Effector CD8-positive, alpha-beta T cell (primary cell): Measurements from ENCODE around the gene DYNLL1.
A peak's percentile ranks its signal among the peaks of the same experiment; 100 is the strongest.
"Not testable (repeated sequence)": the region's sequence is repeated elsewhere in the genome, so short reads cannot be mapped to it uniquely, and the experiment has no call there.

Source experiments
- DNase-seq: peaks from one replicate; lab custom pipeline; 2025; lab: John Stamatoyannopoulos, UW

Gene DYNLL1

GRCh38 chr12:120474616-120474960 lies 21.3 kb upstream of the DYNLL1 start:
- no peak for DNase-seq

GRCh38 chr12:120475643-120476042 lies 20.3 kb upstream of the DYNLL1 start:
- DNase-seq, result no peak

GRCh38 chr12:120479458-120479857 lies 16.5 kb upstream of the DYNLL1 start:
- no peak for DNase-seq

GRCh38 chr12:120480211-120480610 lies 15.7 kb upstream of the DYNLL1 start:
- no peak for DNase-seq

- DNase-seq, result no peak
These were observed 14.7 kb upstream of the DYNLL1 start for GRCh38 chr12:120481022-120481767.

GRCh38 chr12:120483621-120484020 lies 12.3 kb upstream of the DYNLL1 start:
- no peak for DNase-seq

GRCh38 chr12:120485961-120486881 lies 9.7 kb upstream of the DYNLL1 start:
- no peak for DNase-seq

GRCh38 chr12:120487552-120487951 lies 8.4 kb upstream of the DYNLL1 start:
- not testable (repeated sequence) for DNase-seq

- DNase-seq, result no peak
These were observed 7.8 kb upstream of the DYNLL1 start for GRCh38 chr12:120488057-120488640.

- DNase-seq, result no peak
These were observed 6.9 kb upstream of the DYNLL1 start for GRCh38 chr12:120489018-120489417.

GRCh38 chr12:120490325-120490724 lies 5.6 kb upstream of the DYNLL1 start:
- no peak for DNase-seq

GRCh38 chr12:120490833-120491512 lies 4.9 kb upstream of the DYNLL1 start:
- DNase-seq, result no peak

GRCh38 chr12:120495186-120495730 lies 655 bp upstream of the DYNLL1 start:
- no peak for DNase-seq

- DNase-seq, result peak; percentile 47
These were observed 764 bp downstream of the DYNLL1 start for GRCh38 chr12:120496413-120497340.

GRCh38 chr12:120497524-120498150 lies 1.7 kb downstream of the DYNLL1 start:
- DNase-seq, result no peak

- DNase-seq, result no peak
These were observed 3.1 kb downstream of the DYNLL1 start for GRCh38 chr12:120498870-120499515.

GRCh38 chr12:120500581-120500980 lies 4.7 kb downstream of the DYNLL1 start:
- DNase-seq, result no peak

- no peak for DNase-seq
These were observed 8.7 kb downstream of the DYNLL1 start for GRCh38 chr12:120504587-120504986.

GRCh38 chr12:120508537-120508936 lies 12.6 kb downstream of the DYNLL1 start:
- DNase-seq, result no peak

- DNase-seq, result no peak
These were observed 18.1 kb downstream of the DYNLL1 start for GRCh38 chr12:120514002-120514401.
